ENCODE measurements around the gene BSN.
"Not testable (repeated sequence)": the region's sequence is repeated elsewhere in the genome, so short reads cannot be mapped to it uniquely, and the experiment has no call there.

BSN gene

DNA sequence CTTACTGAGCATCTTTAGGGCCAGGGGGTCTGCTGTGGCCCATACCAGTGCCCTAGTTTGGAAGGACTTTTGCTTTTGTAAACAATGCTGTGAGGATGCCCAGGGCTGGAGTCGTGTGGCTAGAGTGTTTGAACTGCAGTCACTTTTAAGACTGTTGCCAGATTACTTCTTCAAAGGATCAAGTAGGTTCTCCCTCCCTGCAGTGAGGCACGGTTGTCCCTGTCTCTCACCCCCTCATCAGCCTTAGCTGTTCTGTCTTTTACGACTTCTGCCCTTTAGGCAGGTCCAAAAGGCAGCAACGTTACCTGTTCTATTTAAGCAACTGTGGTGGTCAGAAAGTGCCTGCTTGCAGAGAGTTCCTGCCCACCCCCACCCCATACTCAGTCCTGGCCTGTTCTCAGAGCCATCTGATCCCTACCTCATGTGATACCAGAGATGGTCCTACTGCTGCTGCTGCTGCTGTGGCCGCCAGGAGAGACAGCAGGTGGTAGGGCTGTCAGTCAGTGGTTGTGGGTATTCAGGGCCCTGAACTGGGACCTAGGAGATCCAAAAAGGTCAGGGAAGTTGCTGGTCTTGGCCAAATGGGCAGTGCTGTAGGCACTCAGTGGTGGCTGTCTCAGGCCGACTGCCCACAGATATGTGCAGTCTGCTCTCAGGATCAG lies 140.3 kb downstream of the BSN start:
- H3K4me3 ChIP-seq (ENCODE audit: low read depth, low read length): not testable (repeated sequence)

DNA sequence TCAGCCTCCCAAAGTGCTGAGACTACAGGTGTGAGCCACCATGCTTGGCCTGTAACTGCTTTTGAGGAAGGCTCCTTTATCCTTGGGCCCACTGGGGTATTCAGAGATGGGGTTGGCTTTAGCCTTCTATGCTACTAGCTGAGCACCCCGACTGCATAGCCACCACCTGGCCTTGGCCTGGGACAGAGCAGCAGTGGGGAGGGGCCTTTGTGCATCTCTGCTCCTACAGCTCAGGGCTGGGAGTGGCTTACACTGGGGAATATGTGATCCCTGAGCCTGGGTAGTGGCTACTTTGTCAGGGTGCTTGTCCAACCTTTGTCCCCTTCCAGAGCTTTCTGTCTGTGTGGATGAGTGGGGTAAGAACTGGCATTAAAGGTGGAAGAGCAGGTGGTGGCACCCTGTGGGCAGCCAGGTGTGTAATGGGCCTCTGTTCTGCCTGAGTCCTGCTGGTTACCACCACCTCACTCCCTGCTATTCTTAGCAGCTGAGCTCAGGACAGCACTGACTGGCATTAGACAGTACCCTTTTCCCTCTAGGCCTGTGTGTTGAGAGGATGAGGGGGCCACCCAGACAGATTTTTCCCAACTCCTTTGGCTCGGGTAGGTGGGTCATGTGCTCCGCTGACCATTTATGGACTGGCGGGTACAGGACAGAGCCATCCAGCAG lies 141.2 kb downstream of the BSN start:
- not testable (repeated sequence) for H3K4me3 ChIP-seq (ENCODE audit: low read depth, low read length)

DNA sequence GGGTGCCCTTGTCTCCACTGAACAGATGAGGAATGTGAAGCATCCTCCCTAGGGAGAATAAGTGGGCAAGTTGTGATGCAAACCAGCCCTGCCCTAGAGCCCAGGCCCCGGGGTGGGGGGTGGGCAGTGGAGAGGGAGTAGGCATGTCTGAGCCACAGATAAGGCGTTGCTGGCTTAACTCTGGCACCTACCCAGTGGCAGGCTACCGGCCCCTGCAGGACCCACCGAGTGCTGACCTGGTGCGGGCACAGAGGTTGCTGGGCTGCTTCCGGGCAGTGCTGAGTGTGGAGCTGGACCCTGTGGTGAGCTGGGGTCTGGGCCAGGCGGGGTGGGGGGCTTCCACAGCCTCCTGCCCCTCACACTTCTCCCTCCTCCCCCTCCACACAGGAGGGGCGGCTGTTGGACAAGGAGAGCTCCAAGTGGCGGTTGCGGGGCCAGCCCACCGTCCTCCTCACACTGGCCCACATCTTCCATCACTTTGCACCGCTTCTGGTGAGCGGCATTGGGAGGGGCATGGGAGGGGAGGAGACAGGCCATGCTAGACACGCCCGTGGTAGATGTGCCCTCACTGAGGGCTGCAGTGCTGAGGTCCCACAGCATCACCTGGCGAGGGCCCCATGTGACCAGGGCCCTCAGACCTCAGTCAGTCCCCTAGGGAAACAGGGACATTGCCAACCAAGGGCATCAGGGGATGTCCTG lies 145.2 kb downstream of the BSN start:
- TF ChIP-seq, protein P1, sequence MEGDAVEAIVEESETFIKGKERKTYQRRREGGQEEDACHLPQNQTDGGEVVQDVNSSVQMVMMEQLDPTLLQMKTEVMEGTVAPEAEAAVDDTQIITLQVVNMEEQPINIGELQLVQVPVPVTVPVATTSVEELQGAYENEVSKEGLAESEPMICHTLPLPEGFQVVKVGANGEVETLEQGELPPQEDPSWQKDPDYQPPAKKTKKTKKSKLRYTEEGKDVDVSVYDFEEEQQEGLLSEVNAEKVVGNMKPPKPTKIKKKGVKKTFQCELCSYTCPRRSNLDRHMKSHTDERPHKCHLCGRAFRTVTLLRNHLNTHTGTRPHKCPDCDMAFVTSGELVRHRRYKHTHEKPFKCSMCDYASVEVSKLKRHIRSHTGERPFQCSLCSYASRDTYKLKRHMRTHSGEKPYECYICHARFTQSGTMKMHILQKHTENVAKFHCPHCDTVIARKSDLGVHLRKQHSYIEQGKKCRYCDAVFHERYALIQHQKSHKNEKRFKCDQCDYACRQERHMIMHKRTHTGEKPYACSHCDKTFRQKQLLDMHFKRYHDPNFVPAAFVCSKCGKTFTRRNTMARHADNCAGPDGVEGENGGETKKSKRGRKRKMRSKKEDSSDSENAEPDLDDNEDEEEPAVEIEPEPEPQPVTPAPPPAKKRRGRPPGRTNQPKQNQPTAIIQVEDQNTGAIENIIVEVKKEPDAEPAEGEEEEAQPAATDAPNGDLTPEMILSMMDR (IDR thresholded peaks at IDR 0.05; ENCODE audit: borderline replicate concordance, insufficient read depth, low read depth, low read length): no peak
- no peak overlapping the region for H3K4me3 ChIP-seq (ENCODE audit: low read depth, low read length)

DNA sequence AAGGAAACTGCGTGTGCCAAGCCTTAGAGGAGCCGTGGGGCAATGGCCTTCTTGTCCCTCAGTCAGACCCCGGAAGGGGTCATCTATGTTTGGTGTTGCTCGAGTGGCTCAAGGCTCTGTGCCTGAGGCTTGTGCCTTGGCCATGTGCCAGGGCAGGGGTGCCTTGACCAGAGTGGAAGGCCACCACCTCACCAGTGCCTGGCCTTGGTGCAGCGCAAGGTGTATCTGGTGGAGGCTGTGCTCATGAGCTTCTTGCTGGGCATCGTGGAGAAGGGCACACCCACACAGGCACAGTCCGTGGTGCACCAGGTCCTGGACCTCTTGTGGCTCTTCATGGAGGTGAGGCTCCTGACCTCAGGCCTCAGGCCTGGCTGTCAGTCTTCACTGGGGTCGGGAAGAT lies 145.7 kb downstream of the BSN start:
- no peak overlapping the region for H3K4me3 ChIP-seq (ENCODE audit: low read depth, low read length)
- TF ChIP-seq, protein P1 (IDR thresholded peaks at IDR 0.05; ENCODE audit: borderline replicate concordance, insufficient read depth, low read depth, low read length): no peak

DNA sequence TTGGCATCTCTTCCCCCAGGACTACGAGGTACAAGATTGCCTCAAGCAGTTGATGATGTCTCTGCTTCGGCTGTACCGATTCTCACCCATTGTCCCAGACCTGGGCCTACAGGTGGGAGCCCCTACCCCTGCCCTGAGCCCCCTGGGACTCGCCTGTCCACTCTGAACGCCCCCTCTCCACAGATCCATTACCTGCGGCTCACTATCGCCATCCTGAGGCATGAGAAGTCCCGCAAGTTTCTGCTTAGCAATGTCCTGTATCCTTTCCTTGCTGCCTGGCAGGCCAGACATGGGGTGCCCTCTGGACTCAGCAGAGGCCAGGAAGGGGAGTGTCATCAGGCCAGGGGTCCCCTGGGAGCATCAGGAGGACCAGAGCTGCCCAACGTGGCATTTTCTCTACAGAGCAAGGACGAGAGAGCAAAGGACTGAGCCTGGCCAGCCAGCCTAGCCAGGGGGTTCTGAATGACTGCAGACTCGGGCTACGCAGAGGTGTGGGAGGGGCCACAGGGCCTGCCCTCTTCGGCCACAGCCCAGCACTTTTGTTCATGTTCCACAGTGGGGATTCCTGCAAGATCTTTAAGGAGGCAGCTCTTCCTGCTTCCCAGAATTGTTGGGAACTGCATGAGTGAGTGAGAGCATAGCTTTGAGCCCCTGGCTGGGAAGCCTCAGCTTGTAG lies 146.3 kb downstream of the BSN start:
- H3K4me3 ChIP-seq (ENCODE audit: low read depth, low read length): no peak overlapping the region
- TF ChIP-seq, protein P1 (IDR thresholded peaks at IDR 0.05; ENCODE audit: borderline replicate concordance, insufficient read depth, low read depth, low read length): no peak

DNA sequence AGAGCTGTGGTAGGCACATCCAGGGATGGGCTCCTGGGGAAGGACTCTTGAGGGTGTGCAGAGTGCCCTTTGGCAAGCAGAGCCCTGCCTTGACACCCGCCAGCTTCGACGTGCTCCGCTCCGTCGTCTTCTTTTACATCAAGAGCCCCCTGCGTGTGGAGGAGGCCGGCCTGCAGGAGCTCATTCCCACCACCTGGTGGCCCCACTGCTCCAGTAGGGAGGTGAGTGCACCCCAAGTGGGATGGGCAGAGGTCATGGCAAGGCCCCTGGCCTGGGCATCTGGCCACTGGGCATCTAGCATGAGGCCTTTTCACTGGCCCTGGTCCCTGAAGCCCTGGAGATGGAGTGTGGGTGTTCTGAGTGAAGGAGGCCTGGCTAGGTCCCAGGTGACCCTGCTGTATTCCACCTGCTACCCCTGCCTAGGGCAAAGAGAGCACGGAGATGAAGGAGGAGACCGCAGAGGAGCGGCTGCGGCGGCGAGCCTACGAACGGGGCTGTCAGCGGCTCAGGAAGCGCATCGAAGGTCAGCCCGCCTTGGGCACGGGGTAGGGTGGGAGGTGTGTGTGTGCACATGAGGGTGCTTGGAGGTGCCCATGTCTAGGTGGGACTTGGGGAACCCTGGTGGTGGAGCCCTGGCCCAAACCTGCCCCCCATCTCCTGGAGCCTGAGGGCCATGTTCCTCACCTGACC lies 147.3 kb downstream of the BSN start:
- TF ChIP-seq, protein P1 (IDR thresholded peaks at IDR 0.05; ENCODE audit: borderline replicate concordance, insufficient read depth, low read depth, low read length): peak; percentile 32; the same call in 1 of the 2 replicates
- no peak overlapping the region for H3K4me3 ChIP-seq (ENCODE audit: low read depth, low read length)

DNA sequence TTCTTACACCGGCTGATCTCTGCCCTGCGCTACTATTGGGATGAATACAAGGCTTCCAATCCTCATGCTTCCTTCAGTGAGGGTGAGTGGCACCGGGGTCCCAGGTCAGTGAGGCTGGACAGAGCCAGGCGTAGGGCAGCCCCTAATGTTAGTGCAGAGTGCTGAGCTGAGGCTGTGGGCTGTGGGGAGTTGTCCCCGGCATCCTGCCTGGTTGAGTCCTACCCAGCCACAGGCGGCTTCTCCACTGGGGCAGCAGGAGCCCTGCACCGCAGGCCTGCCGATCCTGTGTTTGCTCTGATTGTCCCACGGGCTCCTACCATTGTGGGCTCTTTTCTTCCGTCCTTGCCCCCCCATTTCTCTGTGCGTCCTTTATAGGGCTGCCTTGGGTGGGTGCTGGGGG lies 148.4 kb downstream of the BSN start:
- H3K4me3 ChIP-seq (ENCODE audit: low read depth, low read length): no peak overlapping the region
- TF ChIP-seq, protein P1 (IDR thresholded peaks at IDR 0.05; ENCODE audit: borderline replicate concordance, insufficient read depth, low read depth, low read length): no peak
